GM19193 (cell line): ENCODE results near the gene APP.

Source experiments
- POLR2A ChIP-seq: IDR thresholded peaks from 4 replicates; pipeline ENCODE4 v1.6.1; 2011; ENCODE audit not compliant: insufficient read depth, insufficient read length; ENCODE audit errors: extremely low read depth

The APP gene

GRCh38 chr21:25974964-25975363 lies 195.6 kb downstream of the APP start:
- TF ChIP-seq POLR2A = no peak

DNA sequence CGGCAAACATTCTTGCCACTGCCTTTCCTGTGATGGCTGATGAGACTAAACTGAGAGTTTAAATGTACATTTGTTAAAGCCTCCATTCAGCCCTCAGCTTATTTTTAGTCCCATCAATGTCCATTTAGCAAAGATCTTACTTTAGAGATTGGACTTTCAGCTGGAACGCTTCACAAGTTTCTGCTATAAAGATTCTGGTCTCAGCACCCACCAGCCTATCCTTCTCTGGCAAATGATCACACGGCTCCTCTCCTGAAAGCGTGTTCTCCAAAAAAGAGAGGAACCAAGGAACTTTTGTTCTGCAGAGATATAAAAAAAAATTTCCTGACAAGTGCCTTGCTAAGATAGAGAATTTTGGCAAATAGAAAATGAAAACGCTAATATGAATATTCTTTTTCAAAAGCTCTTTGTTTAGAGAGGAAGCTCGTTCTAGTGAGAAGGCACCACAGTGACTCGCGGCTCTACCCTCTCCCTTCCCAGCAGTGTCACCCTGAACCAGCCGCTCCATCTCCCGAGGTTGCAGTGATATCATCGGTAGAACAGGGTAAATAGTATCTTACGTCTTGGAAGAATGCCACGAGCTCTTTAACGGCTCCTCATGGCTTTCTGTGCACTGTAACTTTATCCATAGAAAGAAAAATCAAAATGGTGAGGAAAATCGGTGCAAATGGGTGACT lies 200.2 kb downstream of the APP start:
- no peak for TF ChIP-seq POLR2A

DNA sequence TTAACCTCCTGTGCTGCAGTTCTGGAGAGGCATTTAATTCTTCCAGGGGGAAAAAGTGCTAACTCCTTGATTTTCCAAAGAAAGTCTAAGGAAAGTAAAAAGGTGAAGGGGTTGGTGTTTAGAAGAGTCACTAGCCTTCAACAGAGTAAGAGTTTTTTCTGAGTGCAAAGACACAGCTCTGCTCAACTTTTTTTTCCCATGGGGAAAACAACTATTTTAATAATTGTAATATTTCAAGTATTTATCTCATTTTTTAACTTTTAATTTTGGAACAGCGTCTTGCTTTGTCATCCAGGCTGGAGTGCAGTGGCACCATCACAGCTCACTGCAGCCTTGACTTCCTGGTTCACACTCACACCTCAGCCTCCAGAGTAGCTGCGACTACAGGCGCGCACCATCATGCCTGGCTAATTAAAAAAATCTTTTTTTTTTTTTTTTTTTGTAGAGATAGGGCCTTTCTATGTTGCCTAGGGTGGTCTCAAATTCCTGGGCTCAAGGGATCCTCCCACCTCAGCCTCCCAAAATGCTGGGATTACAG lies 202.6 kb downstream of the APP start:
- TF ChIP-seq POLR2A = no peak

GRCh38 chr21:25967181-25967900 lies 203.2 kb downstream of the APP start:
- no peak for TF ChIP-seq POLR2A

- TF ChIP-seq POLR2A = no peak
These were observed 204.4 kb downstream of the APP start for GRCh38 chr21:25965951-25966707.

- no peak for TF ChIP-seq POLR2A
These were observed 205.6 kb downstream of the APP start for GRCh38 chr21:25964926-25965325.

GRCh38 chr21:25964015-25964414 lies 206.6 kb downstream of the APP start:
- TF ChIP-seq POLR2A = no peak

GRCh38 chr21:25963181-25963580 lies 207.4 kb downstream of the APP start:
- TF ChIP-seq POLR2A = no peak

- no peak for TF ChIP-seq POLR2A
These were observed 209.5 kb downstream of the APP start for GRCh38 chr21:25961042-25961441.

GRCh38 chr21:25960402-25960801 lies 210.2 kb downstream of the APP start:
- no peak for TF ChIP-seq POLR2A

DNA sequence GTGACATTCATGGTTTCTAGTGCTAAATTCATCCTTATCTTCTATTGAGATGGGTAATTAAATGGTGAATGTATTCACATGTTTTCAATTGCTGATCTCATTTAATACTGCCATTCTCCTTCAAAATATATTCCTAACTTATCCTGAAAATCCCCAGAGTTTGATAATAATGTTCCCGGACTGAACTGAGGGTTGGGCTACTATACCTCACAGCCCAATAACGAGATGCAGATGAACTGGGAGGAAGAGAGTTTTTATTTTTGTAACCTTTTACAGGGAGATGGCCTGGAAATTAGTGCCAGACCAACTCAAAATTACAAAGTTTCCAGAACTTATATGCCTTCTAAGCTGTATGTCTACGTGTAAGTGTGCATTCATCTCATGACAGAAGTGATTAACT lies 210.8 kb downstream of the APP start:
- no peak for TF ChIP-seq POLR2A

GRCh38 chr21:25956993-25957714 lies 213.4 kb downstream of the APP start:
- no peak for TF ChIP-seq POLR2A

GRCh38 chr21:25955646-25956045 lies 214.9 kb downstream of the APP start:
- no peak for TF ChIP-seq POLR2A

- TF ChIP-seq POLR2A = no peak
These were observed 216.9 kb downstream of the APP start for GRCh38 chr21:25953659-25954058.

DNA sequence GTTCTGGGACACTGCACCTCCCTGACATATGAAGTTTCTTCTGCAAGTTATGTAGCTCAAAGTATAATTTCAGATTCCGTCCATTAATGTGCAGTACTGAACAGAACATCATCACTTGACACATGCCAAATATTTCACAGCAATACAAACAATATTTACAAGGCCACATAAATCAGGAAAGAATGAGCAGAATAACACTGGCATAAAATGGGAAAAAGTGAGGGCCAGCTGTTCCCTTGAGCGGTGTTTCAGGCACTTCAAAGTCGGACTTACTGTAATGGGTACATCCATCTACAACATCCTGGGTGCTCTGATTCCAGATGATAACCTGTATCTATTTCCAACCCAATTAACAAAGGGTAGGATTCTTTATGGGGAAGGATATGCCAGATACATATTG lies 217.4 kb downstream of the APP start:
- no peak for TF ChIP-seq POLR2A
